HG03571 (cell line): ENCODE results near the gene HBEGF.

Source experiments
- ATAC-seq: cut with Tn5 transposase; IDR thresholded peaks from one replicate; pipeline ENCODE4 v1.9.1; 2021; ENCODE audit not compliant: unreplicated experiment

HBEGF gene

GRCh38 chr5:140305471-140305870 is 40.9 kb downstream of the HBEGF start:
- no peak for ATAC-seq

DNA sequence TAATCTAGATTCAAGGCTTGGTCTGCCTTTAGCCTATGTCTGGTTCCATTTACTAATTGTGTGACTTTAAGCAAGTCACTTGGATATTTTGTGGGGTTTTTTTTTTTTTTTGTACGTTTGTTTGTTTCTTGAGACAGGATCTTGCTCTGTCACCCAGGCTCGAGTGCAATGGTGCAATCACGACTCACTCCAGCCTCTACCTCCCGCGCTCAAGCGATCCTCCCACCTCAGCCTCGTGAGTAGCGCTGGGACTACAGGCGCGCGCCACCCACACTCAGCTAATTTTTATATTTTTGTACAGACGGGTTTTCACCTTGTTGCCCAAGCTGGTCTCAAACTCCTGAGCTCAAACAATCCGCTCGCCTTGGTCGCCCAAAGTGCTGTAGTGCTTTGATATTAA is 42.4 kb downstream of the HBEGF start:
- no peak for ATAC-seq

DNA sequence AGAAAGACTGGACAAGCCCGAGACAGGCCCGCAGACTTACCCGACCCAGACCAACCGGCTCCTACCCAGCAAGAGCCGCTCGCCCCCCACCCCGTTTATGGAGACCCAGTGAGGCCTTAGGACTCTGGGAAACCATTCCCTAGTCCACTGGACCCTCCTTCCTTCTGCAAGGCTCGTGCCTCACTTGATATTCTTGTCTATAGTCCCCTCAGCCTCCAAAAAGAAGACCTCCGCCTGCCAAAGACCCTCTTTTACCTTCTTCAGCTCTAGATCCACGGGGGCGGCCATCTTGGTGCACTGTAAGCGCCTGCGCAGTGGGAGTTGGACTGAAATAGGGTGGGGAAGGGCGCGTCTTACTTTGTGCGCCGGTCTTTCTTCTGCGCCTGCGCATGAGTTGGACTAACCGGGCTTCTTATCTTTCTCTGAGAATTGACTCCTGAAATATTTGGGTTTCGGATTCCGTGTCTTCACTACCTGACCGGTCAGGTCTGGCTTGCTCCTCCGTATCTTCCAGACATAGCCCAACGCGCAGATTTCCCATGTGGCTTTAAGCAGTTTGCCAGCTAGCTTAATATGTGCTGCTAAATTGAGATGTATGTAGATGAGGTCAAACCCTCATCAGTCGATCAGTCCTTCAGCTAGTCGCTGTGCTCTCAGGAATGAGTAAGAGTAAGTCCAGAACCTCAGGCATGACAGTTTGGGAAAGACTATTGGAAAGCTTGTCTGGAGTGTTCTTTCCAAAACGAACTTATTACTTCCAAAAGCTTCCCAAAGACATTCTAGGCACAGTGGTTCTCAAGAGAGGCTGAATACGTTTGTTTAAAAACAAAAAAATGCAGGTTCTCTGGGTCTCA is 43.4 kb downstream of the HBEGF start, which contains the start of gene PFDN1:
Gene PFDN1 (minus strand): TSS at position 316 of the 854 bp plus-strand sequence. CDS start 28 bp downstream, at position 288.
- ATAC-seq: peak; percentile 93

- no peak for ATAC-seq
Measured at GRCh38 chr5:140301136-140301535, 45.3 kb downstream of the HBEGF start.

- no peak for ATAC-seq
Measured at GRCh38 chr5:140299056-140299455, 47.3 kb downstream of the HBEGF start.

DNA sequence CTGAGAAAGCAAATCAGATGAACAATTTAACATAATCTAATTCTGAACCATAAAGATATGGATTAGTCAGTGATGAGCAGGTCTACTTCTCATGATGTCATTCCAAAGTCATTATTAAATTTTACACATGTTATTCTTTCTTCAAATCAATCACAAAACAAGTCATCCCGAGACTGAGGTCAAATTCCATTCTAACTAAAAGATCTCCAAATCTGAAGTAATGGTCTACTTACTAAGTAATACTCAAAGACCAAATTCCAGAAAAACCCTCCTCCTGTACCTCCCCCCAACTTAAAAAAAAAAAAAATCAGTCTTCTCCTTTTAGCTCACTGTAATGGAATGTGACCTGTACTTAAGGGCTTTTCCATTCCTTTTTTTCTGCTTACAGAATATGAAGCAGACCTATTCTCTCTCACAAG is 48.2 kb downstream of the HBEGF start:
- no peak for ATAC-seq

DNA sequence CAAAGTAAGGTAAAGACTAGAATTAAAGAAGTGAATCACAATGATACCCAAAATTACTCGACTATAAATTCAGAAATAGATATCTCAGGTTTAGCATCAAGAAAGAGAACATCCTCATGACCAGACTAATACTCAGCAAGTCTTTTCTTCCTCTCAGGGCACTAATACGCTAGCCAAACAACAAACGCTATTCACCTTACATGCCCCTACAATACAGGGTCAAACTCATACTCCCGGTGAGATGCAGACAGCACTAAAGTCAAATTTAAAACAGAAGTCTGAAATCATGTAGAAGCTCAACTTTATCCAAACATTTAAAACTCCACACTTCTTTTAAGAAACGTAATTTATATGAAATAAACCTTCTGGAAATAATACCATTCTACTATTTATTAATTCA is 49.1 kb downstream of the HBEGF start:
- no peak for ATAC-seq

- ATAC-seq: no peak
Measured at GRCh38 chr5:140296289-140296688, 50.1 kb downstream of the HBEGF start.

GRCh38 chr5:140295414-140295813 is 51.0 kb downstream of the HBEGF start:
- ATAC-seq: no peak

- ATAC-seq: no peak
Measured at GRCh38 chr5:140294753-140295152, 51.6 kb downstream of the HBEGF start.

DNA sequence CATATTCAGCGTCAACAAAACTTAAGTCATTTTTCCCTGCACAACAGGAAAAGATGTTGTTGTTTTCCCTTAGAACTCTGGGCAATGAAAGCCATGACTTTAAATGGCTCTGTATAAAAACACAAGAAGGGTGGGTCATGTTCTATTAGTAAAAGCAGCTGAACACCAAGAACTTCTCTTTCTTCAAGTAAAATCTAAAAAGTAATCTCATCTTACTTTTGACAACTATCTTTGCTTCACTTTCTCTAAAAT is 52.6 kb downstream of the HBEGF start:
- ATAC-seq: no peak

DNA sequence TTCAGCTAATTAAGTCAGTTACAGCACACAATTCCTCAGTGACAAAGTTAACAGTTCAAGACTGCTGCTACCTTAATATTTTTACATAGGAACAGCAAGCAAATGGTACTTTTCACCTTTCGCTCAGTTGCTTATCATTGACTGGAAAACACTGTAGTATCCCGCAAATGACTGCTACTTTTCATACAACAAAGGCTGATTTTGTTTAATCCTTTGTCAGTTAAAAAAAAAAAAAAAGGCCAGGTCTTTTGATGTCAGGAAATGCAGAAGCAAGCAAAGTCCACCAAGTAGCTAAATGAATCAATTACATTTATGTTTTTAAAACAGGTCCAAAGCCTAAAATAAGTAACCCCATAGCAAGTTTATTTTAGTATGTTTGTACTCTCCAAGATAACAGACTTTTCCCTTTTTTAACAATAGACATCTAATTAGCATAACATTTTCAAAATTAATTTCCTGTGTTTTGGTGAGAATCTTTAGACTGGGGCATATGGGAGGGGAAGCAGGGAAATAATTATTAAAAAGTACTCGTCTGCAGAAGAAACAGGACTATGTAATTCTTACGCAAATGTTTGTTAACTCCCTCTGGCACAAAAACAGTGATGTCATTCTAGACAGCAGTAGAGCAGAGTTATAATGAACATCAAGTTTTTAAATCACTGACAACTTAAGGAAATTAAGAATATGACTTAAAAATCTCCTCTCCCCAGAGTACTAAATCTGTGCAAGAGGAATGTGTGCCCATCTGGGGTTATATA is 53.1 kb downstream of the HBEGF start:
- ATAC-seq: no peak

- no peak for ATAC-seq
Measured at GRCh38 chr5:140292212-140293036, 54.0 kb downstream of the HBEGF start.

DNA sequence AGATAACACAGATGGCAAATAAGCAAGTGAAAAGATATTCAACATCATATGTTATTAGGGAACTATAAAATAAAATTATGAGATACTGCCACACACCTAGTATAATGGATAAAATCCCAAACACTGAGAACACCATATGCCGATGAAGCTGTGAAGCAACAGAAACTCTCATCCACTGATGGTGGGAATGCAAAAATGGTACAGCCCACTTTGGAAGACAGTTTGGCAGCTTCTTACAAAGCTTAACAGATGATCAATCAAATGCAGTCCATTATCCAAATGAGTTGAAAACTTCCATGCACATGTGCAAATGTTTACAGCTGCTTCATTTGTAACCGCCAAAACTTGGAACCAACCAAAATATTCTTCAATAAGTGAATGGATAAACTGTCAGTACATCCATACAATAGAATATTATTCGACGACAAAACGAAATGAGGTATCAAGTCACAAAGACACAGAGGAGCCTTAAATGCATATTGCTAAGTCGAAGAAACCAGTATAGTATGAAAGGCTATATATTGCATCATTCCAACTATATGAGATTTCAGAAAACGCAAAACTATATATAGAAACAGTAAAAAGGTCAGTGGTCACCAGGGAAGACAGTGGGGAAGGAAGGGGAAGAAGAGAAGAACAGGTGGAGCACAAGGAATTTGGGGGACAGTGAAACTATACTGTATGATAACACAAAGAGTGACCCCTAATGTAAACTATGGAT is 58.4 kb downstream of the HBEGF start:
- no peak for ATAC-seq

GRCh38 chr5:140286424-140286823 is 60.0 kb downstream of the HBEGF start:
- ATAC-seq: no peak

DNA sequence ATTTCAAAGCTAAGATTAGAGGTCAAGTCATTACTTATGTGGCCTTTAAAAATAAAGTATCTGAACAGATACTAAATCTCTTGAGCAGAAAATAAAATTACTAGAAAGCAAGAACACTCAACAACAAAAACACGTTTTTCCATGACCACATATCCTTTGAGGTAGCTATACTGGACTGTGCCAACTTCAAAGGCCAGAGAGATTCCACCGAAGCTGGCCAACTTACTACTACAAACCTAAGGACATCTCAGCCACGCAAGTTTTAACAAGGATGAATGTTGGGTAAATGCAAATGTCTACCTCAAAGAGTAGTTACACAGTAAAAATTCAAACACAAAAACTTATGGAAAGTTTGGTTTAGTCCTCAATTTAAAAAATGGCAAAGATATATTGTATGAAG is 62.4 kb downstream of the HBEGF start:
- ATAC-seq: no peak
